ENCODE results near the gene RNLS.

The RNLS gene

GRCh38 chr10:88582806-88583583 lies at the start of gene RNLS:
RNLS (minus strand) TSS chr10:88583318.
- H3K4me3 ChIP-seq (replicated peaks in 1 of 2; ENCODE audit: low read depth in 2 of 2, low read length in 2 of 2), result peak within 1 kb of the TSS; percentile 47 to 53
- TF ChIP-seq CTCF (IDR thresholded peaks at IDR 0.05; ENCODE audit: low read depth, low read length), result peak; percentile 80
- DNase-seq (ENCODE audit: low read depth in 2 of 2), result peak; percentile 62 to 64

- H3K4me3 ChIP-seq (replicated peaks in 1 of 2; ENCODE audit: low read depth in 2 of 2, low read length in 2 of 2), result no peak overlapping the region
- no peak for DNase-seq (ENCODE audit: low read depth in 2 of 2)
- no peak for TF ChIP-seq CTCF (IDR thresholded peaks at IDR 0.05; ENCODE audit: low read depth, low read length)
Measured at GRCh38 chr10:88624840-88625239, 41.7 kb upstream of the RNLS start.

GRCh38 chr10:88623835-88624234 lies 40.7 kb upstream of the RNLS start:
- no peak for DNase-seq (ENCODE audit: low read depth in 2 of 2)
- no peak overlapping the region for H3K4me3 ChIP-seq (replicated peaks in 1 of 2; ENCODE audit: low read depth in 2 of 2, low read length in 2 of 2)
- TF ChIP-seq CTCF (IDR thresholded peaks at IDR 0.05; ENCODE audit: low read depth, low read length), result no peak

DNA sequence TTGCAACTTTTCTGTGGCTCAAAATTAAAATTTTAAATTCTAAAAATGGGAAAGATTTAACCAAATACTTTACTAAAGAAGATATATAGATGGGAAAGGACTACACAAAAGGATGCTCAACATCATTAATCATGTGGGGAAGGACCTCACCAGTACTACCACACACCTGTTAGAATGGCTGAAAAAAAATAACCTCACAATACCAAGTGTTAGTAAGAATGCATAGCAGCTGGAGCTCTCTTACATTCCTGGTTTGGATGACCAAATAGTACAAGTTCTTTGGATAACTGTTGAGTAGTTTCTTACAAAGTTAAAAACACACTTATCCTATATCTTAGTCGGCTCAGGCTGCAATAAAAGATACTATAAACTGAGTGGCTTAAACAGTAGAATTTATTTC lies 37.3 kb upstream of the RNLS start:
- no peak for TF ChIP-seq CTCF (IDR thresholded peaks at IDR 0.05; ENCODE audit: low read depth, low read length)
- H3K4me3 ChIP-seq (replicated peaks in 1 of 2; ENCODE audit: low read depth in 2 of 2, low read length in 2 of 2), result no peak overlapping the region
- no peak for DNase-seq (ENCODE audit: low read depth in 2 of 2)

GRCh38 chr10:88618496-88618895 lies 35.4 kb upstream of the RNLS start:
- H3K4me3 ChIP-seq (replicated peaks in 1 of 2; ENCODE audit: low read depth in 2 of 2, low read length in 2 of 2), result no peak overlapping the region
- peak in 1 of 2 donors; percentile 30 for DNase-seq (ENCODE audit: low read depth in 2 of 2)
- no peak for TF ChIP-seq CTCF (IDR thresholded peaks at IDR 0.05; ENCODE audit: low read depth, low read length)

DNA sequence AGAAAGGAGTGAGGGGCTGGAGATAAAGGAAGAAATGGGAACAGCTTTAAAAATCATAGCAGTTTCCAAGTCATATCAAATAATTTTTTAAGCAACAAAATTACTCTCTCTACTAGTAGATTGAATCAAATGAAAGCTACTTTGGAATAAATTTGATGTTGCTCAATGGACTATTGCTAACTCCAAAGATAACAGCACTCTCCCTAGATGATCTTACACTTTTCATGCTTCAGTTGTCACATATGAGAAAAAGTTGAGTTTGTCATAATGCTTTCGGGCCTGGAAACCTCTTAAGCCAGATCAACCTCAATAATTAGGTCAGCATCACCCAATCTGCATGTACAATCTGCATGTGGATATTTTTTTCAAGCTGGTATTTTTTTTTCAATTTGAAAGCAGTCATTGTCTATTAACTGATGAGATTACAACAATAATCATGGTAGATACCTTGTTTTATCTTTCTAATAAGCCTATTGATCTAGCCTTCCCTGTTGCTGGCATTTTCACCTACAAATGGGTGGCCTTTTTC lies 34.7 kb upstream of the RNLS start:
- no peak for TF ChIP-seq CTCF (IDR thresholded peaks at IDR 0.05; ENCODE audit: low read depth, low read length)
- H3K4me3 ChIP-seq (replicated peaks in 1 of 2; ENCODE audit: low read depth in 2 of 2, low read length in 2 of 2), result no peak overlapping the region
- DNase-seq (ENCODE audit: low read depth in 2 of 2), result no peak
